Measurements from ENCODE around the gene C4orf51.
"Not testable (repeated sequence)": the region's sequence is repeated elsewhere in the genome, so short reads cannot be mapped to it uniquely, and the experiment has no call there.

The C4orf51 gene

DNA sequence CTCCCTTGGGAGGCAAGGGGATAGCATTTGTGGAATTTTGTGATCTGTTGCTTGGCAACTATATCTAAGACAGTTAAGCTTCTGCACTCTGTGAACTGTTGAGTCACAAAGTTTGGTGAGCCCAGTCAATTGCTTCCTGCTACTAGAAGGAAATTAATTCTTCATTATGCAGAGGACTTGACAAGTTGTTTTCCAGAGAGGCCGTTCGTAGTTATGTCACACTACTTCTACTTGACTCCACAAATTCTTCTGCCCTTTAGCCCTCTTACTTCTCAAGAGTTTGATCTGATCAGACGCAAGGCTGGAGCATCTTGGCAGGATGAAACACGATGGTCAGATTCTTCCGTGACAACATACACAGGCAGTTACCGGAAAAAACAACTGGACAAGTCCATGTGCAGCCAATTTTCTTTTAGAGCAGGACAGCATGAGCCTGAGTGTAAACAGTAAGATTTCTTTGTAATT, at the start of gene C4orf51:
Gene C4orf51 (plus strand): TSS at position 156 of the 465 bp plus-strand sequence. CDS start 58 bp downstream, at position 214.
- peak; percentile 54 for DNase-seq (ENCODE audit: low spot score)

DNA sequence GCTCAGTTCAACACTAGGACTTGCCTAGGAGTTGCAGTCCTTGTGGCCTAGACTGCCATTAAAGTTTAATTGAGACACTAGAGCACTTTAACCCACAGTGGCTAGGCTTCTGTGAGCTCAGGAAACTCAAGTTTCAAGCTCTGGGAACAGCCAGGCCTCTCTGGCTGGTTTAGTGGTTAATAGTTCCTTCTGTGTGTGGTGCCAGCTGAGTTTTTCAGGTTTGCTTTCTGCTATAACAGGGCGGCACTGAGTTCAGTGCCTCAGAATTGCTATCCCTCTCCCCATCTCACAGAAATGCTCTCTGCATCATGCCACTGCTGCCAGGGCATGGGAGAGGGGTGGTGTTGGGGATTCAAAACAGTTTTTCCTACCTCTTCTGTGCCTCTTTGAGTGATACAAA, 44.8 kb upstream of the C4orf51 start:
- DNase-seq (ENCODE audit: low spot score): no peak

DNA sequence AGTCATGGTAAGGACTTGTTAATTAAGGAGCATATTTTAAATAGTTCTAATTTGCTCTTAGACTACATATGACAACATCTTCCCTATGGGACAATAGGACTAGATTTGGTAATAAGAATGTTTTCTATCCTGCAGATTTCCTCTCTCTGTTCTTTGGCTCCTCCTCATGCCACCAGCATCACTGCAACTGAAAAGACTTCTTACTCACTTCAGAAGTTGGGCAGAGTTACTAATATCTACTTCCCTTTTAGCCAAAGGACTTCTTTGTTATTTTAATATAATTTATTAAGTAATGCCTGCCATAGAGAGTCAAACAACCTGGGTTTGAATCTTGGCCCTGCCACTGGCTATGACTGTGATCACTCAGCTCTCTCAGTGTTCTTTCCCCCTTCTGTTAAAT, 44.3 kb upstream of the C4orf51 start:
- no peak for DNase-seq (ENCODE audit: low spot score)

DNA sequence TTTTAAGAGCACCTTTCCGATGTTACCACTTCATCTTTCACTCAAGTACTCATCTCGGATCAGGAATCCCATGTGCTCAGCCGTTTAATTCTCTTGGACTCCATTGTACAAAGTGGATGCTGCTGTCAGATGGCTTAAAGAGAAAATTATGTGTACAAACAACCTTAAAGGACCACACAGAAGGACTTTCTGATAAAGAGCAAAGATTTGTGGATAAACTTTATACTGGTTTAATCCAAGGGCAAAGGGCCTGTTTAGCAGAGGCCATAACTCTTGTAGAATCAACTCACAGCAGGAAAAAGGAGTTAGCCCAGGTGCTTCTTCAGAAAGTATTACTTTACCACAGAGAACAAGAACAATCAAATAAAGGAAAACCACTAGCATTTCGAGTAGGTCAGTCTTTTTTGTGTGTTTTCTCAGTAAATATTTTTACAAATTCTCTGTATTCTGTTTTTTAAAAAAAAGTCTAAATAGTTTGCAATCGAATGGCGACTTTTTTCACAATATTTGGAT, 40.7 kb upstream of the C4orf51 start:
- no peak for DNase-seq (ENCODE audit: low spot score)

GRCh38 chr4:145640236-145640635, 39.7 kb upstream of the C4orf51 start:
- DNase-seq (ENCODE audit: low spot score): peak; percentile 31

DNA sequence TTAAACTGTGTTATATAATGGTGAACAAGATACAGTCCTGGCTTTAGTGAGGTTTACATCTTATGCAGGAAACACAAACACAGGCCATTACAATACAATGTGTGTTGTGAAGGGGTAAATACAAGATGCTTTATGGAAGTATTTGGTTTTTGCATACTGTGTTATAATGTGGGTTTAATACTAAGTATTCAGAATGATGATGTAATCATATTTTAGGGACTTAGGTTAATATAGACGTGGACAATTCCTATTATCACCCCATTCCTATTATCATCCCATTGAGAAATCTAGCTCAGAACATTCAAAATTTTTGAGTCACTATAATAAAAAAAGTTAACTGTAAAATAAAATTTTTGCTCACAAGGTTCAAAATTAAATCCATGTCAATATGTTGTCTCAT, 36.7 kb upstream of the C4orf51 start:
- DNase-seq (ENCODE audit: low spot score): no peak

- DNase-seq (ENCODE audit: low spot score): no peak
Measured at GRCh38 chr4:145644699-145645098, 35.2 kb upstream of the C4orf51 start.

DNA sequence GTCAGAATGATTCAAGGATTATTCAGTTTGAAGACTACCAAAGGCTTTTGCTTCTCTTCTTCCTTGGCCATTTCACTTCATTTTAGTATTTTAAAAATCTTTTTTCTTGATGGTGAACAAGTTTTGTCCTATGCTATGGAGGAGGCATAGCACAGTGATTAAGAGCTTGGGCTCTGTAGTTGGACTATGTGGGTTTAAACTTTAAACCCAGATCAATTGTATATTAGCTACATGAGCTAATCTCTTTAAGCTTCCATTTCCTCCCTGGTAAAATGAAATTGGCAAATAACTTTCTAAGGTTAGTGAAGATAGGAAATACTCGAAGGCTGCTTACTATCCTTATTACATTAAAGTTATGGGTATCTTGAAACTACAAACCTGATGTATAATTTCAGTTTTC, 23.8 kb upstream of the C4orf51 start:
- no peak for DNase-seq (ENCODE audit: low spot score)

GRCh38 chr4:145660064-145660463, 19.9 kb upstream of the C4orf51 start:
- no peak for DNase-seq (ENCODE audit: low spot score)

DNA sequence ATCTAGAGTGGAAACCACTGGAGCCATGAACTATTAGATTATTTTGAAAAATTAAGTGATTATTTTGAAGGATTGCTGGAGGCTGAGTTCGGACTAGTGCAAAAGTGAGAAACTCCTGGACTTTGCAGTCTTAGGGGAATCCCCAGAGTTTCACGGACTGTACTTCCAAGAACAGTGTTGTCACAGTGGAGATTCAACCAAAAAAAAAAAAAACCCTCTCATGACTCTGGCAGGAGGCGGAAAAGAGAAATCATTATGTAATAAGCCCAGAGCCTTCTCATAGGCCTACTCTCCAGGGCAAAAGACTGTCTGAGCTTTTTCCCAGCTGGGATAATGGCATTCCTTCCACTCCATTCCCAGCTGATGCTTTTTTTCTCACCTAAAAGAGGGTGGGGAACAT, 16.8 kb upstream of the C4orf51 start:
- DNase-seq (ENCODE audit: low spot score): no peak

DNA sequence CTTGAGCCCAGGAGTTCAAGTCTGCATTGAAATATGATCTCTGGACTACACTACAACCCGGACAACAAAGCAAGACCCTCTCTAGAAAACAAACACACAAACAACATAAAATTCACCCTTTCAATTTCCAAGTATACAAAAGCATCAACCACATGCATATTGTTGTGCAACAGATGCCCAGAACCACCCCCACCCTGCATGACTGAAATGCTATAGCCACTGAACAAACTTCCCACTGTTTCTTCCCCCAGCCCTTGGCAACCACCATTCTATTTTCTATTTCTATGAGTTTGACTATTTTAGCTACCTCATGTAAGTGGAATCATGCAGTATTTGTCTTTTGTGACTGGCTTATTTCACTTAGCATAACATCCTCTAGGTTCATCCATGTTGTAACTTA, 14.2 kb upstream of the C4orf51 start:
- DNase-seq (ENCODE audit: low spot score): no peak

- no peak for DNase-seq (ENCODE audit: low spot score)
Measured at GRCh38 chr4:145670422-145670821, 9.5 kb upstream of the C4orf51 start.

DNA sequence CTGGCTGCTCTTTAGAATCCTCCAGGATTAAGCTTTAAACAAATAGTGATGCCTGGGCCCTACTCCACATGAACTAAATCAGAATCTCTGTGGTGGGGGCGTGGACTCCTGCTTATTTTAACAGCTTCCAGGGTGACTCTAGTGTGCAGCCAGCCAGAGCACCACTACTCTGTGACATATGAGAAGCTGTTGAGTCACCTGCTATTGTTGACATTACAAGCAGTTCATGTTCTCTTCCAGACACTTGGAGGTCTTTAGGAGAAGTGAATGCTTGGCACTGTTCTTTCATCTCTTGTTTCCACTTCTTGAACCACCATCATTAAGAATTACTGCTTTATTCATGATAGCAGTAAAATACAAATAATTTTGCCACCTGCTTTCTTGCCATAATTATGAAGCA, 426 bp upstream of the C4orf51 start:
- DNase-seq (ENCODE audit: low spot score): peak; percentile 81

GRCh38 chr4:145680902-145681301, 956 bp downstream of the C4orf51 start:
- no peak for DNase-seq (ENCODE audit: low spot score)

- no peak for DNase-seq (ENCODE audit: low spot score)
Measured at GRCh38 chr4:145681518-145681917, 1.6 kb downstream of the C4orf51 start.

DNA sequence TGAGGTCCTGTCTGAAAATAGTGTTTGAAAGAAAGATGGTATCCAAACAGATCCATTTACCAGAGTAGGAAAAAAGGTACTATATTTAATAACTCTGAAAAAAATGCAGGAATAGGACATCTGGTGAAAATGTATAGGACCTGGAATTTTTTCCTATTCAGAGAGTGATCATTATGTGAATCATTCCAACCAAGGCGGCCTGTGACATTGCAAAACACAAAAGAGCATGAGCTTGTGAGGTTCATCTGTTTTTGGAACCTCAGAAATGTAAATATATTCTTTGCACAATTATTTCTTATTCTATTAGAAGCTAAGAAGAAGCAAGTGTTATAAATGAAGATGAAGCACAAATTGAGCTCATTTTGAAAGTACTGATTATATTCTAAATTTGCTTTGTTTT, 2.0 kb downstream of the C4orf51 start:
- peak; percentile 15 for DNase-seq (ENCODE audit: low spot score)

DNA sequence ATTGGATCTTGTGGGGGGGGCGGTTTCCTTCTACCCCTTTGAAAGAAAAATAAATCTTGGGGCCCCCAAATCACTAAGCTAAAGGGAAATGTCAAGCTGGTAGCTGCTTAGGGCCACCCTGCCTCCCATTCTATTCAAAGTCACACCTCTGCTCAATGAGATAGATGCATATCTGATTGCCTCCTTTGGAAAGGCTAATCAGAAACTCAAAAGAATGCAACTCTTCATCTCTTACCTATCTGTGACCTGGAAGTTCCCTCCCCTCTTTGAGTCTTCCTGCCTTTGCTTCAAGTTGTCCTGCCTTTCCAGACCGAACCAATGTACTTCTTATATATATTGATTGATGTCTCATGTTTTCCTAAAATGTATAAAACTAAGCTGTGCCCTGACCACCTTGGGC, 7.0 kb downstream of the C4orf51 start:
- DNase-seq (ENCODE audit: low spot score): no peak

- DNase-seq (ENCODE audit: low spot score): no peak
Measured at GRCh38 chr4:145690610-145691009, 10.7 kb downstream of the C4orf51 start.

DNA sequence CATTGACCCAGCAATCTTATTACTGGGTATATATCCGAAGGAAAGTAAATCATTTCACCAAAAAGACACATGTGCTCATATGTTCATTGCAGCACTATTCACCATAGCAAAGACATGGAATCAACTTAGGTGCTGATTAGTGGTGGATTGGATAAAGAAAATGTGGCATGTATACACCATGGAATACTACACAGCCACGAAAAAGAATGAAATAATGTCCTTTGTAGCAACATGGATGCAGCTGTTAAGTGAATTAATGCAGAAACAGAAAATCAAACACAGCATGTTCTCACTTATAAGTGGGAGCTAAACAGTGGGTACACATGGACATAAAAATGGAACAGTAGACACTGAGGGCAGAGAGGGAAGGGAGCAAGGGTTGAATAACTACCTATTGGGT, 11.5 kb downstream of the C4orf51 start:
- DNase-seq (ENCODE audit: low spot score): not testable (repeated sequence)

DNA sequence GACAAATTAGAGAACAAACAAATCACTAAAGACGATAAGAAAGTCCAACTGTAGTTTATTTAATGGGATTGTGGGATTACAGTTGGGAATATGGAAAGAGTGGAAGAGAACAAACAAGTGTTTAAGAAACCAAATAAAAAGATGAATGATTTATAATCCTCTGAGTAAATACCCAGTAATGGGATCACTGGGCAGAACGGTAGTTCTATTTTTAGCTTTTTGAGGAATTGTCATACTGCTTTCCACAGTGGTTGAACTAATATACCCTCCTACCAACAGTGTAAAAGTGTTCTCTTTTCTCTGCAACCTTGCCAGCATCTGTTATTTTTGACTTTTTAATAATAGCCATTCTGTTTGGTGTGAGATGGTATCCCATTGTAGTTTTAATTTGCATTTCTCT, 15.0 kb downstream of the C4orf51 start:
- no peak for DNase-seq (ENCODE audit: low spot score)

DNA sequence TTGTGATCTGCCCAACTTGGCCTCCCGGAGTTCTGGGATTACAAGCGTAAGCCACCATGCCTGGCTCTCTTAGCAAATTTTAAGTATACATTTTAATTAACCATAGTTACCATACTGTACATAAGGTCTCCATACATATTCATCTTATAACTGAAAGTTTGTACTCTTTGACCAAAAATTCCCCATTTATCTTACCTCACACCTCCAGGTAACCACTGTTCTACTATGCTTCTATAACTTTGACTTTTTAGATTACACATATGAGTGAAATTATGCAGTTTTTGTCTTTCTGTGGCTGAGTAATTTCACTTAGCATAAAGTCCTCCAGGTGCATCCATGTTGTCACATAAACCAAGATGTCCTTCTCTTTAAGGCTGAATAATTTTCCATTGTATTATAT, 17.4 kb downstream of the C4orf51 start:
- no peak for DNase-seq (ENCODE audit: low spot score)

DNA sequence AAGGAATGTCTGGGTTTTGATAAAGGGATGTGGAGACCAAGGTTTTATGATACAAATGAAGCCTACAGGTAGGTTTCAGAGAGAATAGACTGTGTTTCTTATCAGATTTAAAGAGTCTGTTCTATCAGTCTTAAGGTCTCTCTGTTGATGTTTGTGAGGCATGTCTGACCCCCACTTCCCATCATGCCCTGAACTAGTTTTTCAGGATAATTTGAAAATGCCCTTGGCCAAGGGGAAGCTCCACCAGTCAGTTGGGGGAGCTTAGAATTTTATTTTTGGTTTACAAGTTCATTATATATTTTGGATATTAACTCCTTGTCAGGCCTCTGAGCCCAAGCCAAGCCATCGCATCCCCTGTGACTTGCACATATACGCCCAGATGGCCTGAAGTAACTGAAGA, 18.6 kb downstream of the C4orf51 start:
- DNase-seq (ENCODE audit: low spot score): no peak

DNA sequence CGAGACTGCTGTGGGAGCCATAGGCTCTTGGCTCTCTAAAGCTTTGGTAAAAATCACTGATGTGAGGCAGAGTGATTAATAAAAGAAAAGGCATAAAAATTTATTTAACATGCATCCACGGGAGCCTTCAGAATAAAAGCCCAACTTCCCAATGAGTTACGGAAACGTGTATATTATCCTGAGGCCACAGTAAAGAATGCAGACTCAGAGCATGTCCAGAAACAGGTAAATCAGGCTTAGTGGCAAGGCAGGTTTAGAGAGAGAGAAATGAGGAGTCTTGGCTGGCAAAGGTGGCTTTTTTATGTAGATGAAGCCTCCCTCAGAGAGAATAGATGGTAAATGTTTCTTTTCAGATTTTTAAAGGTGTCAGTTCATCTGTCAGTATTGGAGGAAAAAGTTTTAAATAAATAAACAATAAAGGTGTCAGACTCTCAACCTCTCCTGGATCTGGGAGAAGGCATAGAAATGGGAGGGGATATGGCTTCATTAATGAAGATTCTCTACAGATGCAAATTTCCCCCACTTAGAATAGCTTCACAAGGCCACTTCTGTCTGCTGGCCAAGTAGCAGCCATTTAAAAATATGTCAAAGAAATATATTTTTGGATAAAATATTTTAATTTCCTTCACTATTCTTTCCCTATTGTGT, 24.0 kb downstream of the C4orf51 start:
- no peak for DNase-seq (ENCODE audit: low spot score)

DNA sequence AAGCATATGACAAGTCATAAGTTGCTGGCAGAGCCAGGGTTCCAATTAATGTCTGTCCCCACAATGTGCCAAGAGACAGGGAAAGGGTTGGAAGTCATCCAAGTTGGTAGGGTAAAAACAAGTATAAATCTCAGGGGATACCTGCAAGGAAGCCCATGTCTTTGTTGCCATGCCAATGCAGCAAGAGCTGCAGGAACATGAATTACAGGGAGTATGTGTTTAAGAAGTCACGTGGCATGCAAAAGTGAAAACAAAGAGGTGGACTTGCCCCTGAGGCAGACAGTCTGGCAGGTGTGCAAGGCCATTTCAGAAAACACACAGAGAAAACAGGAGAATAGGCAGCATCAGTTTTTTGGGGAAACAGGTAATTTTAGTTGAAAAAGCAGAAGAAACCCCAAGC, 29.4 kb downstream of the C4orf51 start:
- DNase-seq (ENCODE audit: low spot score): no peak

Data from AG20443 (cell line).